Glutamatergic neuron (in vitro differentiated cells): ENCODE data around the gene MAP3K5. TPM values are rescaled to one million over a fixed set of nuclear protein-coding genes. Genes with fewer than 3 reads are reported as not detected.

Source experiments
- DNase-seq: peaks from one replicate; pipeline ENCODE4 v3.0.0; 2022
- H3K27ac Mint-ChIP-seq: one replicate; pipeline ENCODE4 v1.8.0; 2020; ENCODE audit warnings: mild to moderate bottlenecking, mixed read lengths, inconsistent platforms; ENCODE audit not compliant: unreplicated experiment
- H3K27me3 Mint-ChIP-seq: one replicate; pipeline ENCODE4 v1.8.0; 2020; ENCODE audit warnings: mild to moderate bottlenecking, moderate library complexity, mixed read lengths, inconsistent platforms; ENCODE audit not compliant: unreplicated experiment
- H3K36me3 Mint-ChIP-seq: one replicate; pipeline ENCODE4 v1.8.0; 2020; ENCODE audit warnings: mild to moderate bottlenecking, mixed read lengths, inconsistent platforms; ENCODE audit not compliant: unreplicated experiment
- H3K4me1 Mint-ChIP-seq: one replicate; pipeline ENCODE4 v1.8.0; 2020; ENCODE audit warnings: mild to moderate bottlenecking, low read depth, mixed read lengths, inconsistent platforms; ENCODE audit not compliant: unreplicated experiment
- H3K4me3 Mint-ChIP-seq: one replicate; pipeline ENCODE4 v1.8.0; 2020; ENCODE audit warnings: mild to moderate bottlenecking, mixed read lengths, inconsistent platforms; ENCODE audit not compliant: unreplicated experiment
- H3K9me3 Mint-ChIP-seq: one replicate; pipeline ENCODE4 v1.8.0; 2020; ENCODE audit warnings: mild to moderate bottlenecking, moderate library complexity, mixed read lengths, inconsistent platforms; ENCODE audit not compliant: unreplicated experiment
- CTCF ChIP-seq: fragments of 200-600 bp; sonication (generic); IDR thresholded peaks from one replicate; pipeline ENCODE4 v1.5.0; 2021; ENCODE audit not compliant: partially characterized antibody, unreplicated experiment
- total RNA-seq: library from RNA; stranded (reverse); fragmentation: NEBNext Ultra II Directional; extraction: Animal tissue kit (Norgen Biotek cat#: 25700); gene quantifications from one replicate; pipeline ENCODE4 v1.2.1, GENCODE V29; 2021; ENCODE audit not compliant: unreplicated experiment

MAP3K5 gene
- total RNA-seq, 1 donor from 2014 or later = 0.66 TPM

- no peak for TF ChIP-seq CTCF
- no peak overlapping the region for H3K27ac Mint-ChIP-seq
- H3K4me1 Mint-ChIP-seq = peaks cover 4% of the 10 kb centered on the region
- H3K27me3 Mint-ChIP-seq = no peaks in the 10 kb centered on the region
- no peaks in the 10 kb centered on the region for H3K9me3 Mint-ChIP-seq
- no peaks in the 10 kb centered on the region for H3K36me3 Mint-ChIP-seq
- DNase-seq = no peak
- H3K4me3 Mint-ChIP-seq = no peak overlapping the region
Measured at GRCh38 chr6:136534268-136534667, 258.0 kb downstream of the MAP3K5 start.

DNA sequence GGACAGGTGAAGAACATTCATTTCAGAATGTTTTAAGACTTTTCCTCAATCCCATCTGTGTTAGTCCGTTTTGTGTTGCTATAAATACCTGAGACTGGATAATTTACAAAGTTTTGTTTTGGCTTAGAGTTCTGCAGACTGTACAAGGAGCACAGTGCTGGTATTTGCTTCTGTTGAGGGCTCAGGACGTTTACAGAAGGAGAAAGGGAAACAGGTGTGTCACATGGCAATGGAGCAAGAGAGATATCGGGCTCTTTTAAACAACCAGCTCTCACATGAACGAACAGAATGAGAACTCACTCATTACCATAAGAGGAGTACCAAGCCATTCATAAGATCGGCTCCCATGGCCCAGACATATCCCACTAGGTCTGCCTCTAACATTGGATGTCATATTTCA, 258.8 kb downstream of the MAP3K5 start:
- no peak overlapping the region for H3K27ac Mint-ChIP-seq
- no peaks in the 10 kb centered on the region for H3K27me3 Mint-ChIP-seq
- TF ChIP-seq CTCF = no peak
- H3K4me3 Mint-ChIP-seq = no peak overlapping the region
- H3K36me3 Mint-ChIP-seq = no peaks in the 10 kb centered on the region
- no peak for DNase-seq
- no peaks in the 10 kb centered on the region for H3K9me3 Mint-ChIP-seq
- peaks cover 4% of the 10 kb centered on the region for H3K4me1 Mint-ChIP-seq

- no peak for DNase-seq
- H3K4me3 Mint-ChIP-seq = no peak overlapping the region
- H3K36me3 Mint-ChIP-seq = no peaks in the 10 kb centered on the region
- no peaks in the 10 kb centered on the region for H3K27me3 Mint-ChIP-seq
- TF ChIP-seq CTCF = no peak
- H3K27ac Mint-ChIP-seq = no peak overlapping the region
- peaks cover 9% of the 10 kb centered on the region for H3K4me1 Mint-ChIP-seq
- no peaks in the 10 kb centered on the region for H3K9me3 Mint-ChIP-seq
Measured at GRCh38 chr6:136532030-136532429, 260.2 kb downstream of the MAP3K5 start.

GRCh38 chr6:136529710-136530109, 262.6 kb downstream of the MAP3K5 start:
- Mint-ChIP-seq H3K27me3 (peaks cover 2% of the 10 kb centered on the region), H3K4me3 (no peak overlapping the region), H3K36me3 (no peaks in the 10 kb centered on the region), H3K4me1 (peaks cover 25% of the 10 kb centered on the region), H3K9me3 (no peaks in the 10 kb centered on the region), H3K27ac (no peak overlapping the region)
- TF ChIP-seq CTCF = no peak
- no peak for DNase-seq

DNA sequence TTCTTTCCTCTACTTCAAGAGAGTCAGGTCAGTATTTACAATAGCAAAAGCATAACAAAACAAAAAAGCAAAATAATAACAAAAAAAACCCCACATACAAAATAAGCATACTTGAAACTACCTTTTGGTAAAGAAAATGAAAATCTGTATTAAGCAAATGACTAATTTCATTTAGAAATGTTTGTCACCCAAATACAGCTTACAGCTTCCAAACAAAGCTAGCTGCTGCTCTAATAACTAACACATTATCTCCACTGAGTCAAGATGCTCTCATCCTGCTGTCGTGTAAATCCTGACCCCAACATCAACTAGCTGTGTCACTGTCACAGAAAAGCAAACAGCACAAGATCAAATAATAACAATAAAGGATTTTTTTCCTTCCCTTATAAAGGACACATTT, 263.8 kb downstream of the MAP3K5 start:
- no peak for DNase-seq
- Mint-ChIP-seq H3K4me1 (peaks cover 25% of the 10 kb centered on the region), H3K36me3 (no peaks in the 10 kb centered on the region), H3K4me3 (no peak overlapping the region), H3K27ac (no peak overlapping the region), H3K27me3 (peaks cover 2% of the 10 kb centered on the region), H3K9me3 (no peaks in the 10 kb centered on the region)
- no peak for TF ChIP-seq CTCF
